GM19328 (cell line): ENCODE results near the gene APLN.

ENCODE experiments used
- ATAC-seq: cut with Tn5 transposase; IDR thresholded peaks from one replicate; pipeline ENCODE4 v1.9.1; 2021; ENCODE audit warnings: mild to moderate bottlenecking, moderate library complexity; ENCODE audit not compliant: unreplicated experiment

The APLN gene

GRCh38 chrX:129663171-129663570, 8.4 kb upstream of the APLN start:
- no peak for ATAC-seq

GRCh38 chrX:129661369-129661768, 6.6 kb upstream of the APLN start:
- no peak for ATAC-seq

- no peak for ATAC-seq
Measured at GRCh38 chrX:129659861-129660260, 5.1 kb upstream of the APLN start.

- ATAC-seq, result no peak
Measured at GRCh38 chrX:129659141-129659540, 4.4 kb upstream of the APLN start.

- no peak for ATAC-seq
Measured at GRCh38 chrX:129658429-129658828, 3.7 kb upstream of the APLN start.

- ATAC-seq, result no peak
Measured at GRCh38 chrX:129655547-129656249, 942 bp upstream of the APLN start.

- ATAC-seq, result no peak
Measured at GRCh38 chrX:129653971-129654651, 645 bp downstream of the APLN start.

- no peak for ATAC-seq
Measured at GRCh38 chrX:129653181-129653970, 1.4 kb downstream of the APLN start.

- no peak for ATAC-seq
Measured at GRCh38 chrX:129652565-129653169, 2.1 kb downstream of the APLN start.

- no peak for ATAC-seq
Measured at GRCh38 chrX:129651756-129652564, 2.8 kb downstream of the APLN start.

GRCh38 chrX:129650821-129651510, 3.8 kb downstream of the APLN start:
- ATAC-seq, result no peak

- ATAC-seq, result no peak
Measured at GRCh38 chrX:129650183-129650689, 4.5 kb downstream of the APLN start.

GRCh38 chrX:129649268-129650182, 5.2 kb downstream of the APLN start:
- ATAC-seq, result no peak

GRCh38 chrX:129648514-129649267, 6.1 kb downstream of the APLN start:
- no peak for ATAC-seq

GRCh38 chrX:129647418-129648410, 7.0 kb downstream of the APLN start:
- ATAC-seq, result no peak

GRCh38 chrX:129646566-129647417, 8.0 kb downstream of the APLN start:
- no peak for ATAC-seq
